DMS79 (cell line): ENCODE measurements around the gene NT5C.
"Not testable (repeated sequence)": the region's sequence is repeated elsewhere in the genome, so short reads cannot be mapped to it uniquely, and the experiment has no call there.

Experiments used
- DNase-seq: peaks from one replicate; lab custom pipeline; 2025; lab: John Stamatoyannopoulos, UW

NT5C gene

GRCh38 chr17:75131278-75132017 is at the start of gene NT5C:
TSS of gene NT5C (minus strand) at chr17:75131742. CDS start at chr17:75131707, 35 bp downstream.
- DNase-seq: peak; percentile 38

- no peak for DNase-seq
These were observed 49.6 kb upstream of the NT5C start for GRCh38 chr17:75181110-75181509.

- no peak for DNase-seq
These were observed 46.9 kb upstream of the NT5C start for GRCh38 chr17:75178453-75178852.

- DNase-seq: no peak
These were observed 45.1 kb upstream of the NT5C start for GRCh38 chr17:75176625-75177024.

- DNase-seq: no peak
These were observed 43.5 kb upstream of the NT5C start for GRCh38 chr17:75174996-75175395.

- no peak for DNase-seq
These were observed 42.0 kb upstream of the NT5C start for GRCh38 chr17:75173526-75173925.

- DNase-seq: no peak
These were observed 37.5 kb upstream of the NT5C start for GRCh38 chr17:75168998-75169397.

- not testable (repeated sequence) for DNase-seq
These were observed 33.1 kb upstream of the NT5C start for GRCh38 chr17:75164606-75165005.

- no peak for DNase-seq
These were observed 31.5 kb upstream of the NT5C start for GRCh38 chr17:75163074-75163473.

GRCh38 chr17:75160211-75160610 is 28.7 kb upstream of the NT5C start:
- DNase-seq: no peak

- DNase-seq: no peak
These were observed 27.9 kb upstream of the NT5C start for GRCh38 chr17:75159196-75160031.

GRCh38 chr17:75158480-75158879 is 26.9 kb upstream of the NT5C start:
- DNase-seq: not testable (repeated sequence)

GRCh38 chr17:75155191-75155601 is 23.7 kb upstream of the NT5C start:
- no peak for DNase-seq

- DNase-seq: peak; percentile 93
These were observed 22.9 kb upstream of the NT5C start, which contains the start of gene JPT1 for GRCh38 chr17:75154195-75155106. TSS of gene JPT1 (minus strand) at chr17:75154512. CDS start at chr17:75154397, 115 bp downstream.

GRCh38 chr17:75153780-75154194 is 22.2 kb upstream of the NT5C start:
- no peak for DNase-seq

GRCh38 chr17:75152922-75153779 is 21.6 kb upstream of the NT5C start:
- peak; percentile 41 for DNase-seq

GRCh38 chr17:75152523-75152921 is 21.0 kb upstream of the NT5C start:
- no peak for DNase-seq

GRCh38 chr17:75151930-75152329 is 20.4 kb upstream of the NT5C start:
- DNase-seq: peak; percentile 30

- no peak for DNase-seq
These were observed 16.5 kb upstream of the NT5C start for GRCh38 chr17:75147878-75148546.

GRCh38 chr17:75146592-75146991 is 15.1 kb upstream of the NT5C start:
- no peak for DNase-seq
